Endodermal cell (in vitro differentiated cells): ENCODE measurements around the gene ZNF480. TPM values are rescaled to one million over a fixed set of nuclear protein-coding genes. Genes with fewer than 3 reads are reported as not detected.
"Not testable (repeated sequence)": the region's sequence is repeated elsewhere in the genome, so short reads cannot be mapped to it uniquely, and the experiment has no call there.

Experiments
- DNase-seq: peaks from one replicate; pipeline ENCODE4 v3.0.0-alpha.2; 2017
- H3K27ac ChIP-seq: 2 replicates; pipeline ENCODE4 v1.5.1; 2013; ENCODE audit warnings: mild to moderate bottlenecking, low read depth, low read length, moderate library complexity
- H3K27me3 ChIP-seq: 2 replicates; pipeline ENCODE4 v1.6.1; 2013; ENCODE audit warnings: mild to moderate bottlenecking, low read length, moderate library complexity; ENCODE audit not compliant: insufficient read depth, control insufficient read depth, poor library complexity, severe bottlenecking
- H3K36me3 ChIP-seq: 2 replicates; pipeline ENCODE4 v1.7.0; 2013; ENCODE audit warnings: mild to moderate bottlenecking, low read length, moderate library complexity; ENCODE audit not compliant: control insufficient read depth, insufficient read depth
- H3K4me1 ChIP-seq: one replicate; pipeline ENCODE4 v1.7.0; 2013; ENCODE audit warnings: low read length; ENCODE audit not compliant: control insufficient read depth, insufficient read depth
- H3K4me3 ChIP-seq: 2 replicates; pipeline ENCODE4 v1.5.1; 2013; ENCODE audit warnings: mild to moderate bottlenecking, low read length, moderate library complexity
- H3K9ac ChIP-seq: 2 replicates; pipeline ENCODE4 v1.6.1; 2013; ENCODE audit warnings: mild to moderate bottlenecking, low read length, moderate library complexity; ENCODE audit not compliant: poor library complexity, severe bottlenecking; ENCODE audit errors: extremely low read depth
- H3K9me3 ChIP-seq: 2 replicates; pipeline ENCODE4 v1.6.1; 2013; ENCODE audit warnings: mild to moderate bottlenecking, low read length, moderate library complexity; ENCODE audit not compliant: control insufficient read depth
- H3K27ac Mint-ChIP-seq: 2 replicates; pipeline ENCODE4 v1.8.0; 2020; ENCODE audit warnings: mixed read lengths
- H3K27me3 Mint-ChIP-seq: 2 replicates; pipeline ENCODE4 v1.8.0; 2021; ENCODE audit warnings: mild to moderate bottlenecking, mixed read lengths; ENCODE audit not compliant: insufficient read depth
- H3K36me3 Mint-ChIP-seq: 2 replicates; pipeline ENCODE4 v1.8.0; 2020; ENCODE audit warnings: low read depth, mixed read lengths
- H3K4me1 Mint-ChIP-seq: 2 replicates; pipeline ENCODE4 v1.8.0; 2020; ENCODE audit warnings: mixed read lengths
- H3K4me3 Mint-ChIP-seq: 2 replicates; pipeline ENCODE4 v1.8.0; 2020; ENCODE audit warnings: mild to moderate bottlenecking, moderate library complexity, mixed read lengths
- H3K9me3 Mint-ChIP-seq: 2 replicates; pipeline ENCODE4 v1.8.0; 2020; ENCODE audit warnings: mild to moderate bottlenecking, mixed read lengths
- CTCF ChIP-seq: fragments of 200-600 bp; sonication (generic); conservative IDR thresholded peaks from 2 replicates; pipeline ENCODE4 v1.5.0; 2021; ENCODE audit warnings: antibody characterized with exemption, mild to moderate bottlenecking
- WGBS, 2 experiments: methylation state at CpG; one replicate each; pipeline versions ENCODE4 v1.1.5 to v1.1.7; 2013; ENCODE audit warnings: missing lambda C conversion rate in 2 of 2, mixed read lengths in 1 of 2; ENCODE audit not compliant: insufficient coverage in 1 of 2, insufficient read length in 1 of 2; 5-methylcytosine and 5-hydroxymethylcytosine counted together
- total RNA-seq, 2 donors: library from RNA; stranded (reverse); fragmentation: NEBNext Ultra II Directional in 1 of 2; extraction: Animal tissue kit (Norgen Biotek cat#: 25700) in 1 of 2; gene quantifications; 2 replicates in 1 of 2; 3 replicates in 1 of 2; pipeline ENCODE4 v1.2.1, GENCODE V29; 2021

Gene ZNF480
- total RNA-seq, 2 donors from 2014 or later = 31.1 to 38.5 TPM

- peaks cover 32% of the 10 kb centered on the region for H3K36me3 Mint-ChIP-seq
- H3K4me1 Mint-ChIP-seq = peaks cover 21% of the 10 kb centered on the region
- H3K27me3 Mint-ChIP-seq = no peaks in the 10 kb centered on the region
- no peak for TF ChIP-seq CTCF
- peak overlapping the region; percentile 98 for H3K4me3 ChIP-seq
- peaks cover 3% of the 10 kb centered on the region for H3K4me1 ChIP-seq
- peak overlapping the region; percentile 86 for H3K4me3 Mint-ChIP-seq
- H3K27ac Mint-ChIP-seq = peak overlapping the region; percentile 99
- H3K9ac ChIP-seq = peak overlapping the region; percentile 91
- no peaks in the 10 kb centered on the region for H3K27me3 ChIP-seq
- H3K36me3 ChIP-seq = peaks cover 12% of the 10 kb centered on the region
- WGBS, 2 experiments = 10 to 20% methylated on average over 3 to 9 of the region's 9 CpGs
- no peak for DNase-seq
- H3K27ac ChIP-seq = peak overlapping the region; percentile 97
- peaks cover 53% of the 10 kb centered on the region for H3K9me3 ChIP-seq
- H3K9me3 Mint-ChIP-seq = peaks cover 35% of the 10 kb centered on the region
Observed at GRCh38 chr19:52336791-52337381, 39.9 kb downstream of the ZNF480 start.

- peak overlapping the region; percentile 92 for H3K27ac Mint-ChIP-seq
- WGBS, 2 experiments = 66 to 100% methylated on average over 1 to 3 of the region's 3 CpGs
Observed at GRCh38 chr19:52339022-52339421, 42.1 kb downstream of the ZNF480 start.

DNA sequence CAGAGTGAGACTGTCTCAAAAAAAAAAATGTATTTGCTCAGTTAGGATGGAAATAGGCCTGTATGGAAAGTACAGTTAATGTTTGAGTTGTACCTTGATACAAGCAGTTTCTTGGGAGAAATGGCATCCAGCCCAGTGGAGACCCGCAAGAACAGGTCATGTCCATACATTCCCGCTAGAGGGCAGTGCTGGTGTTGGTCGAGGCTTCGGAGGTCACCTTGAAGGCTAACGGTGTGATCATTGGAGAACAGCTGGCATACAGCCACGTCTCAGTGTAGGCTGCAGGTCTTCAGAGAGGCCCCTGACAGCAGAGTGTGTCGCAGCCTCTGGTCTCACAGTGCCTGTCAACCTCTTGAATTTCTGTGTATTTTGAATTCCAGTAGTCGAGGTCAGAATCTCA, 46.6 kb downstream of the ZNF480 start:
- Histone ChIP-seq H3K9ac (no peak overlapping the region), H3K27ac (no peak overlapping the region), H3K4me1 (no peaks in the 10 kb centered on the region), H3K27me3 (no peaks in the 10 kb centered on the region), H3K36me3 (peaks cover 22% of the 10 kb centered on the region), H3K9me3 (peaks cover 25% of the 10 kb centered on the region), H3K4me3 (no peak overlapping the region)
- no peaks in the 10 kb centered on the region for H3K27me3 Mint-ChIP-seq
- peaks cover 8% of the 10 kb centered on the region for H3K4me1 Mint-ChIP-seq
- H3K36me3 Mint-ChIP-seq = peaks cover 40% of the 10 kb centered on the region
- no peak overlapping the region for H3K4me3 Mint-ChIP-seq
- WGBS, 2 experiments = 43 to 45% methylated on average over 8 of the region's 8 CpGs
- no peak overlapping the region for H3K27ac Mint-ChIP-seq
- peaks cover 3% of the 10 kb centered on the region for H3K9me3 Mint-ChIP-seq
- peak; percentile 87 for TF ChIP-seq CTCF
- DNase-seq = peak; percentile 91

More at GRCh38 chr19:52339022-52339421, 42.1 kb downstream of the ZNF480 start:
- H3K27me3 ChIP-seq, H3K27ac ChIP-seq, H3K27me3 Mint-ChIP-seq, H3K9ac ChIP-seq, H3K4me1 ChIP-seq: not testable (repeated sequence)
- Mint-ChIP-seq H3K4me1 (peaks cover 23% of the 10 kb centered on the region), H3K36me3 (peaks cover 28% of the 10 kb centered on the region), H3K9me3 (peaks cover 16% of the 10 kb centered on the region), H3K4me3 (peak overlapping the region; percentile 86)
- Histone ChIP-seq H3K36me3 (peaks cover 12% of the 10 kb centered on the region), H3K4me3 (peak overlapping the region; percentile 98), H3K9me3 (peaks cover 37% of the 10 kb centered on the region)
- peak; percentile 55 for DNase-seq

- Histone ChIP-seq H3K9ac (no peak overlapping the region), H3K4me1 (no peaks in the 10 kb centered on the region), H3K4me3 (no peak overlapping the region), H3K27ac (no peak overlapping the region), H3K27me3 (no peaks in the 10 kb centered on the region), H3K36me3 (peaks cover 29% of the 10 kb centered on the region), H3K9me3 (peaks cover 20% of the 10 kb centered on the region)
- H3K27ac Mint-ChIP-seq = no peak overlapping the region
- 94 to 95% methylated on average over 6 of the region's 6 CpGs for WGBS, 2 experiments
- no peak for TF ChIP-seq CTCF
- peaks cover 45% of the 10 kb centered on the region for H3K36me3 Mint-ChIP-seq
- peaks cover 3% of the 10 kb centered on the region for H3K4me1 Mint-ChIP-seq
- DNase-seq = no peak
- H3K4me3 Mint-ChIP-seq = no peak overlapping the region
- no peaks in the 10 kb centered on the region for H3K27me3 Mint-ChIP-seq
- peaks cover 3% of the 10 kb centered on the region for H3K9me3 Mint-ChIP-seq
Observed at GRCh38 chr19:52345162-52345561, 48.2 kb downstream of the ZNF480 start.
